ENCODE data around the gene IGFLR1. TPM values are rescaled to one million over a fixed set of nuclear protein-coding genes. Genes with fewer than 3 reads are reported as not detected.

IGFLR1 gene
- total and polyA plus RNA-seq, 2 donors (not counting 3 experiments of a cell fraction or from before 2014, with no cell fraction given) = 2.6 to 7.6 TPM

DNA sequence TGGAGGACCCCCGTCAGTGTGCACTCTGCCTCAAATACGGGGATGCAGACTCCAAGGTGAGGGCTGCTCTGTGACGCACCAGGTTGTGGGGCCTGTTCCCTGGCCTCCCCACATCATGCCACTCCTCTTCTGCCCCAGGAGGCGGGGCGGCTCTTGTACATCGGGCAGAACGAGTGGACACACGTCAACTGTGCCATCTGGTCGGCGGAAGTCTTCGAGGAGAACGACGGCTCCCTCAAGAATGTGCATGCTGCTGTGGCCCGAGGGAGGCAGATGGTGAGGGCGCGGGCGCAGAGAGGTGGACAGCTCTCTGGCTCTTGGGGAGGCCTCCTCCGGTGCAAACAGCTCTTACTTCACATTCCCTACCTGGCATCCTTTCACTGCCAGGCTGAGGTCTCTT lies 13.2 kb downstream of the IGFLR1 start:
- no peak for TF ChIP-seq MAX (IDR thresholded peaks at IDR 0.05; ENCODE audit: insufficient read depth, insufficient read length)
- no peak for TF ChIP-seq POLR2A (IDR thresholded peaks at IDR 0.05; ENCODE audit: low read depth, low read length)
- TF ChIP-seq JUN (IDR thresholded peaks at IDR 0.05; ENCODE audit: borderline replicate concordance, insufficient read depth, insufficient read length, low read depth) = no peak
- no peak for TF ChIP-seq GATA2 (IDR thresholded peaks at IDR 0.05; ENCODE audit: insufficient read depth, insufficient read length, low read depth, low read length)
- TF ChIP-seq CTCF (IDR thresholded peaks at IDR 0.05; ENCODE audit: extremely low read depth in 1 of 2, insufficient read depth in 1 of 2, low read depth in 1 of 2, low read length in 2 of 2) = no peak
- BruUV-seq (replicated peaks) = no TSS peak
- Histone ChIP-seq H3K4me3 (replicated peaks in 1 of 3; ENCODE audit: insufficient read depth in 1 of 3, low read depth in 1 of 3, low read length in 3 of 3) (no peak overlapping the region), H3K9ac (replicated peaks; ENCODE audit: extremely low read depth, insufficient read depth, low read length) (no peak overlapping the region), H3K4me2 (ENCODE audit: insufficient read depth, low read length) (no peak overlapping the region), H3K27ac (ENCODE audit: insufficient read depth, low read depth, low read length) (no peak overlapping the region), H4K20me1 (replicated peaks; ENCODE audit: control insufficient read depth, extremely low read depth, insufficient read depth, low read length) (no peaks in the 10 kb centered on the region), H3K79me2 (ENCODE audit: control insufficient read depth, insufficient read depth, low read length) (no peaks in the 10 kb centered on the region), H3K9me1 (replicated peaks; ENCODE audit: control insufficient read depth, extremely low read depth, insufficient read depth, low read length) (no peaks in the 10 kb centered on the region), H3K9me3 (replicated peaks; ENCODE audit: control insufficient read depth, insufficient read depth, low read length) (no peaks in the 10 kb centered on the region), H2AFZ (ENCODE audit: low read depth, low read length) (no peak overlapping the region), H3K27me3 (ENCODE audit: control insufficient read depth in 2 of 2, insufficient read depth in 2 of 2, low read length in 2 of 2) (no peaks in the 10 kb centered on the region), H3K4me1 (ENCODE audit: control insufficient read depth, extremely low read depth, insufficient read depth, low read length) (no peaks in the 10 kb centered on the region), H3K36me3 (ENCODE audit: control insufficient read depth in 2 of 2, extremely low read depth in 1 of 2, insufficient read depth in 2 of 2, low read length in 2 of 2) (peaks cover 26 to 78% of the 10 kb centered on the region in 2 experiments)
- dilution Hi-C loops (cut with MboI; ENCODE audit: extremely low pct_ligation_motif_present, low sequenced_read_pairs) = no loop called here
- FAIRE-seq = no peak
- ChIA-PET POLR2A (no interaction called here), CTCF (interaction anchor here (0.8 kb wide), 1 partner anchor 12 kb away, joined by 3 read pairs; no protein-coding TSS in a partner anchor)
- no peak for DNase-seq (ENCODE audit: low read depth, low spot score)
- intact Hi-C loops (cut with micrococcal nuclease) = no loop called here
